ENCODE data around the gene LYPD6B. TPM values are rescaled to one million over a fixed set of nuclear protein-coding genes. Genes with fewer than 3 reads are reported as not detected.

Gene LYPD6B
- total RNA-seq, 1 donor from 2014 or later, result 0.58 TPM

GRCh38 chr2:149134335-149134923 is 95.9 kb downstream of the LYPD6B start:
- no peak for DNase-seq
- Mint-ChIP-seq H3K4me3 (no peak overlapping the region), H3K4me1 (peaks cover 3% of the 10 kb centered on the region), H3K27me3 (peaks cover 15% of the 10 kb centered on the region), H3K9me3 (no peaks in the 10 kb centered on the region), H3K36me3 (ENCODE audit: low read depth) (no peaks in the 10 kb centered on the region), H3K27ac (no peak overlapping the region)
- TF ChIP-seq, protein P1, sequence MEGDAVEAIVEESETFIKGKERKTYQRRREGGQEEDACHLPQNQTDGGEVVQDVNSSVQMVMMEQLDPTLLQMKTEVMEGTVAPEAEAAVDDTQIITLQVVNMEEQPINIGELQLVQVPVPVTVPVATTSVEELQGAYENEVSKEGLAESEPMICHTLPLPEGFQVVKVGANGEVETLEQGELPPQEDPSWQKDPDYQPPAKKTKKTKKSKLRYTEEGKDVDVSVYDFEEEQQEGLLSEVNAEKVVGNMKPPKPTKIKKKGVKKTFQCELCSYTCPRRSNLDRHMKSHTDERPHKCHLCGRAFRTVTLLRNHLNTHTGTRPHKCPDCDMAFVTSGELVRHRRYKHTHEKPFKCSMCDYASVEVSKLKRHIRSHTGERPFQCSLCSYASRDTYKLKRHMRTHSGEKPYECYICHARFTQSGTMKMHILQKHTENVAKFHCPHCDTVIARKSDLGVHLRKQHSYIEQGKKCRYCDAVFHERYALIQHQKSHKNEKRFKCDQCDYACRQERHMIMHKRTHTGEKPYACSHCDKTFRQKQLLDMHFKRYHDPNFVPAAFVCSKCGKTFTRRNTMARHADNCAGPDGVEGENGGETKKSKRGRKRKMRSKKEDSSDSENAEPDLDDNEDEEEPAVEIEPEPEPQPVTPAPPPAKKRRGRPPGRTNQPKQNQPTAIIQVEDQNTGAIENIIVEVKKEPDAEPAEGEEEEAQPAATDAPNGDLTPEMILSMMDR (IDR thresholded peaks at IDR 0.05), result no peak
- POLR2A ChIA-PET, result no interaction called here
- no peak for ATAC-seq (ENCODE audit: low read depth)
- CTCF ChIA-PET, result no interaction called here
- intact Hi-C loops (cut with micrococcal nuclease), result no loop called here

DNA sequence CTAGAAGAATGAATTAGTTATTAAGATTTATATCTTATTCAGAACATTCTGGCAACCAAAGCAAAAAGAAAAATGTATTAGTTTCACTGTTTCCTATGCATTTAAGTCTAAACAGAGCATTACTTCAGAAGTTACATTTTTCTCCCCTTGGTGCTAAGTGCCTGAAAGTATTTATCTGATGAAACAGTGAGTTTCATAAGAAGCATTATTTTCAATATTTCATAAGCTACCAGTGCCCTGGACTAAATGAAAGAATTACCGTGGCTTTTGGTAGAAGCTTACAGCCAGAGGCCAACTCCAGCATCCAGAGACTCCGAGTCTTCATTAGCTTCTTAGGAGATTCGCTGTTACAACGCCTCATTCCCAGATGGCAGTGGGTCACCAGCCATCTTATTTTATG is 97.6 kb downstream of the LYPD6B start:
- ChIA-PET POLR2A (interaction anchor here (0.7 kb wide), 1 partner anchor 16 kb away, joined by 9 read pairs; no protein-coding TSS in a partner anchor), CTCF (no interaction called here)
- no peak for ATAC-seq (ENCODE audit: low read depth)
- Mint-ChIP-seq H3K4me3 (no peak overlapping the region), H3K4me1 (no peaks in the 10 kb centered on the region), H3K9me3 (no peaks in the 10 kb centered on the region), H3K36me3 (ENCODE audit: low read depth) (no peaks in the 10 kb centered on the region), H3K27me3 (peaks cover 24% of the 10 kb centered on the region), H3K27ac (no peak overlapping the region)
- DNase-seq, result no peak
- intact Hi-C loops (cut with micrococcal nuclease), result no loop called here
- TF ChIP-seq, protein P1 (IDR thresholded peaks at IDR 0.05), result no peak

- ChIA-PET POLR2A (no interaction called here), CTCF (no interaction called here)
- DNase-seq (no peak), ATAC-seq (ENCODE audit: low read depth) (no peak)
- peaks cover 12% of the 10 kb centered on the region for H3K4me1 Mint-ChIP-seq
- H3K4me3 Mint-ChIP-seq, result no peak overlapping the region
- H3K9me3 Mint-ChIP-seq, result no peaks in the 10 kb centered on the region
- no peak overlapping the region for H3K27ac Mint-ChIP-seq
- no peaks in the 10 kb centered on the region for H3K36me3 Mint-ChIP-seq (ENCODE audit: low read depth)
- intact Hi-C loops (cut with micrococcal nuclease), result no loop called here
- TF ChIP-seq, protein P1 (IDR thresholded peaks at IDR 0.05), result no peak
- H3K27me3 Mint-ChIP-seq, result peaks cover 17% of the 10 kb centered on the region
These were observed 102.5 kb downstream of the LYPD6B start for GRCh38 chr2:149141046-149141445.

- Mint-ChIP-seq H3K27me3 (peaks cover 23% of the 10 kb centered on the region), H3K9me3 (no peaks in the 10 kb centered on the region), H3K27ac (no peak overlapping the region), H3K36me3 (ENCODE audit: low read depth) (no peaks in the 10 kb centered on the region), H3K4me3 (no peak overlapping the region), H3K4me1 (peaks cover 15% of the 10 kb centered on the region)
- intact Hi-C loops (cut with micrococcal nuclease), result no loop called here
- ATAC-seq (ENCODE audit: low read depth), result no peak
- TF ChIP-seq, protein P1 (IDR thresholded peaks at IDR 0.05), result no peak
- DNase-seq, result no peak
- CTCF ChIA-PET, result interaction anchor here (1.1 kb wide), 1 partner anchor 127 kb away, joined by 3 read pairs; no protein-coding TSS in a partner anchor
- POLR2A ChIA-PET, result no interaction called here
These were observed 105.2 kb downstream of the LYPD6B start for GRCh38 chr2:149143734-149144133.

DNA sequence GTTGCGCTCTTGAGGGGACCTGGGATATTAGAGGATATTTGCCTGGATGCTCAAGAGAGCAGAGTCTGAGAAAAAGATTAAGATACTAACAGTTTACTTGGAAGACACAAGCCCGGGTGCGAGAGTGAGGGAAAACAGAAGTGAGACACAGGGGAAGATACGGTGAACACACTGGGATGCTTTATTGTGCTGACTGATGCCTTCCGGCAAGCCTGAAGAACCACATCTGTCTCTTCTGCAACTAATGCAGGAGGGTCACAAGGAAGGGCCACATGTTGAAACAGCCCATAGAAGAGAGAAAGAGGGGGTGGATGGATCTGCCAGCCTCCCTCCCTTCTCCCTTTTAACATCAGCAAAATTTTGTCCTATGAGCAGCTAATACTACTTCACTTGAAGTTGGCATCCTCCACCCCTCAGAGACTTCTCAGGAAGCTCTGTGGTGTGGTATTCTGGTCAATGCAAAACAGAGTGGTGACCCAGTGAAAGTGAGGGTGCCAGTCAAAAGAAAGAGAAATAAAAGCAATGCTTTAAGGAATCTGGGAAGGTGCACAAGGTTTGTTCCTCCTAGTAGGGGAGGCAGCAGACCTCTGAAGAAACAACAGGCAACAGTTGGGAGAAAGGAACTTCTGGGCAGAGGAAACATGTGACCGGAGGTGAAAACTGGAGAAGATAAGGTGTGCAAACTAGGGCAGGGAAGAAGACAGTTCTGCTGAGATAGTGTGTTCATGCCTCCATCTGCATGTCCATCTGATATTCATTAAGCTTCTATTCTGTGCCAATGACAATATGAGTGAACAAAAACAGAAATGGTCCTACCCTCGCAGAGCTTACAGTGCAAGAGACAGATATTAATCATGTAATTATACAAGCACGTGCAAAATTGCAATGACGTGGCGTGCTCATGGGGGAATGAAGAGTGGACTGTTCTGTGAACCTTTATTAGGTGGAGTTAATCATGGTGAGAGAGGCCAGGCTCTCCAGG is 107.1 kb downstream of the LYPD6B start:
- no peaks in the 10 kb centered on the region for H3K36me3 Mint-ChIP-seq (ENCODE audit: low read depth)
- peaks cover 15% of the 10 kb centered on the region for H3K4me1 Mint-ChIP-seq
- H3K27ac Mint-ChIP-seq, result no peak overlapping the region
- TF ChIP-seq, protein P1 (IDR thresholded peaks at IDR 0.05), result no peak
- H3K27me3 Mint-ChIP-seq, result peaks cover 16% of the 10 kb centered on the region
- no peaks in the 10 kb centered on the region for H3K9me3 Mint-ChIP-seq
- ChIA-PET CTCF (no interaction called here), POLR2A (no interaction called here)
- intact Hi-C loops (cut with micrococcal nuclease), result loop anchor here (1.0 to 5.0 kb wide), 2 partner anchors 16 to 123 kb away; no protein-coding TSS in a partner anchor
- no peak for DNase-seq
- ATAC-seq (ENCODE audit: low read depth), result peak; percentile 47
- H3K4me3 Mint-ChIP-seq, result peak overlapping the region; percentile 40
